Left lung (tissue), 10 donors: ENCODE results near the gene SLC35E2B. TPM values are rescaled to one million over a fixed set of nuclear protein-coding genes. Genes with fewer than 3 reads are reported as not detected.

Experiments
- ATAC-seq: fragments of 200-7000 bp; cut with Tn5 transposase; one replicate; pipeline ENCODE4 v1.9.1; 2020; ENCODE audit warnings: moderate library complexity
- DNase-seq, 4 donors: peaks; one replicate each; pipeline ENCODE4 v3.0.0-alpha.2; 2013 to 2020
- H3K27ac ChIP-seq, 2 donors: fragments of 200-600 bp; sonication (generic) in 1 of 2; one replicate each; pipeline versions ENCODE4 v1.5.0 to v1.8.0; 2020 to 2021
- H3K27me3 ChIP-seq, 2 donors: fragments of 200-600 bp; sonication (generic) in 1 of 2; one replicate each; pipeline versions ENCODE4 v1.5.0 to v1.8.0; 2020 to 2021
- H3K36me3 ChIP-seq, 2 donors: fragments of 200-600 bp; sonication (generic) in 1 of 2; one replicate each; pipeline versions ENCODE4 v1.5.0 to v1.8.0; 2020 to 2021
- H3K4me1 ChIP-seq, 2 donors: fragments of 200-600 bp; one replicate each; pipeline ENCODE4 v1.8.0; 2021
- H3K4me3 ChIP-seq, 2 donors: fragments of 200-600 bp; sonication (generic) in 1 of 2; one replicate each; pipeline versions ENCODE4 v1.5.0 to v1.8.0; 2020 to 2021; ENCODE audit warnings: mild to moderate bottlenecking in 1 of 2
- H3K9me3 ChIP-seq, 2 donors: fragments of 200-600 bp; sonication (generic) in 1 of 2; one replicate each; pipeline versions ENCODE4 v1.5.0 to v1.8.0; 2020 to 2021
- intact Hi-C, 2 donors: fragments of 100-400 bp; cut with DNase I; formaldehyde crosslinking; loops; one replicate each; pipeline versions ENCODE4 v1.11.2 to v1.14.2; 2022
- polyA plus RNA-seq, 6 donors: library from polyadenylated mRNA; unstranded; fragments of 120-200 nt; gene quantifications; one replicate each; pipeline ENCODE4 v1.2.1, GENCODE V29; 2013; ENCODE audit not compliant: insufficient read length in 6 of 6
- total RNA-seq, 2 donors: library from RNA; stranded (reverse); fragmentation: NEBNext Ultra II Directional; extraction: Animal tissue kit (Norgen Biotek cat#: 25700); gene quantifications; one replicate each; pipeline ENCODE4 v1.2.1, GENCODE V29; 2021
- TF ChIP-seq, protein P1 (sequence below), 2 donors: fragments of 200-600 bp; sonication (generic) in 1 of 2; IDR thresholded peaks; one replicate each; pipeline versions ENCODE4 v1.5.0 to v1.8.0; 2021; ENCODE audit warnings: antibody characterized with exemption in 2 of 2
- donor health status: DM: no; HTN: yes; CAD: no.
- donor health status: DM: no; HTN: no; CAD: no.

The SLC35E2B gene
- total and polyA plus RNA-seq, 8 donors: 45.7 to 109 (median 88.0) TPM

DNA sequence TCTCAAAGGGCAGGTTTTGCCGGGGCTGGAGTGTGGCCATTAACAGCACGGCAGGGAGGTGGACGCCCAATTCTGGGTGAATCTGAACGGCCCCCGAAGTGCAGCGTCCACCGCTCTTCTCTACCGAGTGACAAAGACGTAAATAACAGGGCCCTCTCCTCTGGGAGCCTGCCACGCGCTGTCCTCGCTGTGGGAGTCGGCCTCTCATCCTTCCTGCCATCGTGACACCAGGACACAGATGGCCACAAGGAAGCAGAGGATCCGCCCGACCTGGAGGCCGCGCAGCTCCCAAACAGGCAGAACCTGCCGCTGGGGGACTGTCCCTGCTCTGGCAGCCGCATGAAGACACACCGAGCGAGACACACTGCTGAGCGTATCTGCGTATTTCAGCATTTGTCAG is 21.7 kb downstream of the SLC35E2B start:
- intact Hi-C loops: no loop called here
- TF ChIP-seq, protein P1, sequence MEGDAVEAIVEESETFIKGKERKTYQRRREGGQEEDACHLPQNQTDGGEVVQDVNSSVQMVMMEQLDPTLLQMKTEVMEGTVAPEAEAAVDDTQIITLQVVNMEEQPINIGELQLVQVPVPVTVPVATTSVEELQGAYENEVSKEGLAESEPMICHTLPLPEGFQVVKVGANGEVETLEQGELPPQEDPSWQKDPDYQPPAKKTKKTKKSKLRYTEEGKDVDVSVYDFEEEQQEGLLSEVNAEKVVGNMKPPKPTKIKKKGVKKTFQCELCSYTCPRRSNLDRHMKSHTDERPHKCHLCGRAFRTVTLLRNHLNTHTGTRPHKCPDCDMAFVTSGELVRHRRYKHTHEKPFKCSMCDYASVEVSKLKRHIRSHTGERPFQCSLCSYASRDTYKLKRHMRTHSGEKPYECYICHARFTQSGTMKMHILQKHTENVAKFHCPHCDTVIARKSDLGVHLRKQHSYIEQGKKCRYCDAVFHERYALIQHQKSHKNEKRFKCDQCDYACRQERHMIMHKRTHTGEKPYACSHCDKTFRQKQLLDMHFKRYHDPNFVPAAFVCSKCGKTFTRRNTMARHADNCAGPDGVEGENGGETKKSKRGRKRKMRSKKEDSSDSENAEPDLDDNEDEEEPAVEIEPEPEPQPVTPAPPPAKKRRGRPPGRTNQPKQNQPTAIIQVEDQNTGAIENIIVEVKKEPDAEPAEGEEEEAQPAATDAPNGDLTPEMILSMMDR (IDR thresholded peaks at IDR 0.05): no peak
- no peaks in the 10 kb centered on the region for H3K9me3 ChIP-seq
- H3K36me3 ChIP-seq: peaks cover 0 to 60% of the 10 kb centered on the region in 2 donors
- ATAC-seq: no peak
- no peaks in the 10 kb centered on the region for H3K27me3 ChIP-seq
- H3K4me3 ChIP-seq: no peak overlapping the region
- no peaks in the 10 kb centered on the region for H3K4me1 ChIP-seq
- H3K27ac ChIP-seq: no peak overlapping the region
- peak in 2 of 4 donors; percentile 20 to 50 for DNase-seq

DNA sequence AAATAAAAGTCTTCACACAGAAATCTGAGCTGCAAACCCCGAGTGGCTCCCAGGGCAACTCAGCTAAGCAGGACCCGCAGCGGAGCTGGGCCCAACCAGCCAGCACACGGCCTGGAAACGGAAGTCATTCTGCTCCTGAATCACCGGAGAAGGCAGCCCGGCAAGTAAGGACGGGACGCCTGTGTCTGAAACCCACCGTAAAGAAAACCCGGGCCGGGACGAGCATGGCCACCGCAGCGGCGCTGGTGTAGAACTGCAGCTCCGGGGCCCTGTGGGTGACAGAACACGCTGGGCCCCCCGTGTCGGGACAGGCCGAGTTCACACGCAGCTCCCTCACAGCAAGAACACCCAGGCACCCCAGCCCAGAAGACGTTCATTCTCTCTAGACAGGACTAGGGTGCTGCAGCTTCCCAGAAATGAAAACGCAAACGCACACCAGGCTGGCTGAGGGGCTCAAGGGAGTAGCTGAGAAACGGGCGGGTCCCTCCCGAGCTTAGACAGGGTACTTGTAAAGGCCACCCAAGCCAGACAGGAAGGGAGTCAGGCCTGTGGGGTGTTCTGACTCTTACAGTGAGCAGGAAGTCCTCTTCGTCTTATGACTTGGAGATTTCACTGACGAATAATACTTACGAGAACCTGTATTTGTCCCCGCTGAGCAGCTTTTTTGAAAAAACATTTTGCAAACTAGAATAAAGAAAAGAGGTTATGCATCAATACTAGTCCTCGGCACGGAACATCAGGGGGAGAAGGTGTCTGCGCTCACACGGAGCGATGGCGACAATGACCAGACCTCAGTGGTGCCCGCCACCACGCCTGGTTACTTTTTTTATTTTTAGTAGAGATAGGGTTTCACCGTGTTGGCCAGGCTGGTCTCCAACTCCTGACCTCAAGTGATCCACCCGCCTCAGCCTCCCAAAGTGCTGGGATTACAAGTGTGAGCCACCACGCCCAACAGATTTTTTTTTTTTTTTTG is 22.8 kb downstream of the SLC35E2B start:
- Histone ChIP-seq H3K27me3 (no peaks in the 10 kb centered on the region), H3K4me3 (no peak overlapping the region), H3K4me1 (no peaks in the 10 kb centered on the region), H3K36me3 (peaks cover 0 to 71% of the 10 kb centered on the region in 2 donors), H3K9me3 (no peaks in the 10 kb centered on the region), H3K27ac (no peak overlapping the region)
- intact Hi-C loops: no loop called here
- DNase-seq: peak in 2 of 4 donors; percentile 24 to 42
- TF ChIP-seq, protein P1 (IDR thresholded peaks at IDR 0.05): no peak
- ATAC-seq: no peak

DNA sequence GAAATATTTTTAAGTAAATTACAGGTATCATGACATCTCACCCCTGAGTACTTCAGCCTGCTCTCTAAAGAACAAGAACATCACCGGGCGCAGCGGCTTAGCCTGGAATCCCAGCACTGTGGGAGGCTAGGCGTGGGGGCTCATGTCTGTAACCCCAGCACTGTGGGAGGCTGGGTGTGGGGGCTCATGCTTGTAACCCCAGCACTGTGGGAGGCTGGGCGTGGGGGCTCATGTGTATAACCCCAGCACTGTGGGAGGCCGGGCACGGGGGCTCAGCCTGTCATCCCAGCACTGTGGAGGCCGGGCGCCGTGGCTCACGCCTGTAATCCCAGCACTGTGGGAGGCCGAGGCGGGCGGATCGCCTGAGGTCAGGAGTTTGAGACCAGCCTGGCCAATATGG is 26.1 kb downstream of the SLC35E2B start:
- no peak overlapping the region for H3K27ac ChIP-seq
- no peak overlapping the region for H3K4me3 ChIP-seq
- intact Hi-C loops: no loop called here
- TF ChIP-seq, protein P1 (IDR thresholded peaks at IDR 0.05): no peak
- no peaks in the 10 kb centered on the region for H3K9me3 ChIP-seq
- ATAC-seq (no peak), DNase-seq (peak in 2 of 4 donors; percentile 22 to 67)
- no peaks in the 10 kb centered on the region for H3K27me3 ChIP-seq
- H3K36me3 ChIP-seq: peaks cover 0 to 55% of the 10 kb centered on the region in 2 donors
- peaks cover 2 to 15% of the 10 kb centered on the region in 2 donors for H3K4me1 ChIP-seq

DNA sequence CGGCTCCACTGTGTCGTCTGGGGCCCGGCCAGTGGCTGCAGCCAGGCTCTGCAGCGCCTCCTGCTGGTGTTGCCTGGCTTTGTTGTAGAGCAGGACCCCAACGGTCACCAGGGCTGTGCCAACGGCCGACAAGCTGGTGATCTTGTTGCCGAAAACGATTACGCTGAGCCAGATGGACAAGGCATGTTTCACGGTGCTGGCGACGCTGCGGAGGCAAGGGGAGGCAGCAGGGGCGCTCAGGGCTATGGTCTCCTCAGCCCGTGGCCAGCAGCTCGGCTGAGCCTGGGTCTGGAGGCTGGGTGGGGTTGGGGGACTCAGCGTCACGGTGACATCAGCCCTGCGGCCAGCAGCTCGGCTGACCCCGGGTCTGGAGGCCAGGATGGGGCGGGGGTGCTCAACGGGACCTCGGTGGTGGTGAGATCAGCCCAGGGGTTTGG is 26.8 kb downstream of the SLC35E2B start:
- DNase-seq (peak in 2 of 4 donors; percentile 30 to 80), ATAC-seq (no peak)
- intact Hi-C loops: no loop called here
- H3K4me3 ChIP-seq: no peak overlapping the region
- peaks cover 2 to 15% of the 10 kb centered on the region in 2 donors for H3K4me1 ChIP-seq
- H3K27me3 ChIP-seq: no peaks in the 10 kb centered on the region
- no peak overlapping the region for H3K27ac ChIP-seq
- TF ChIP-seq, protein P1 (IDR thresholded peaks at IDR 0.05): peak in 1 of 2 donors; percentile 30
- H3K9me3 ChIP-seq: no peaks in the 10 kb centered on the region
- peaks cover 0 to 48% of the 10 kb centered on the region in 2 donors for H3K36me3 ChIP-seq
